HG02970 (cell line): Measurements from ENCODE around the gene CCBE1.
"Not testable (repeated sequence)": the region's sequence is repeated elsewhere in the genome, so short reads cannot be mapped to it uniquely, and the experiment has no call there.

Experiments
- ATAC-seq: cut with Tn5 transposase; IDR thresholded peaks from one replicate; pipeline ENCODE4 v1.9.1; 2021; ENCODE audit warnings: mild to moderate bottlenecking, moderate library complexity, moderate number of reproducible peaks; ENCODE audit not compliant: unreplicated experiment, low FRiP score

The CCBE1 gene

DNA sequence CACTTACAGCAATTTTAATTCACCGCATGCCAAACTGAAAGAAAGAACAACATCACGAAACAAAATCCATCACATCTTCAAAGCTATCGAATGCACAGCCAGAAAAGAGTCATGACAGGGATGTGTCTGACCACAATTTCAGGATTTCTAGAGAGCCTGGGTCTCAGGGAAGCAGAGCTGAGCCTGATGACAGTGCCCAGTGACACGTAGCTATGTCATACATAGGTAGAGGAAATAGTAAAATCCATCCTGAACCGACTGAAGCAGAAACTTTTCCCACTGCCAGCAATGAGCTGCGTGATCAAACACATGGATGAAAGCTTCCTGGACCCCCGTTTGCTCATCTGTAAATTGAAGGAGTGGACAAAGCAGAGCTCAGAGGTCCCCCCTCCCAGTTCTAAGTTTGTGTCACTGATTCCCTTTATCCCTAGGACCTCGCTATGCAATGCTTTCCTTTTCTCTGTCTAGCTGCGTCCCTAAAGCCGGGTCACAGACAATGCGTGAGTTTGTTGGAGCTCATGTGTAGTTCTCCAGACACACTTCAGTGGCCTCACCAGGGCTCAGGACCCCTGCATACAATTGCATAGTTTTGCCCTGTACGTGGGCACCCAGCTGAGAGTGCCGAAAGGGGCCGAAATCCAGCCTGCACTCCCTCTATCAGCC lies 37.6 kb downstream of the CCBE1 start:
- no peak for ATAC-seq

DNA sequence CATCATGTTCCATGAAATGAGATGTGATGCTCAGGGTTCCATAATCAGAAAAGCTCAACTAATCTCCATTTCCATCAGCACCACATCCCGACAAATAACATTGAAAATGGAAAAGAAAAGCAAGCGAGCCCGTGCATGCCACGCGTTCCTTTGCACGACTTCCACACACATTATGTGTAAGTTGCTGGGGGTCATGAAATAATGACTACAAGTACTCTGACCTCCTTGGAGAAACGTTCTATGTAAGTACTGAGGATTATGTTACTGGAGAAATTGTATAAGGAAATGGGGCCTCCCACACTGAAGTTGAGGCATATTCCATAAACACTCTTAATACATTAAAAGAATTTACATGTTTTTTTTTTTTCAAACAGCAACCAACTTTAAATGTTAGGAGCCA lies 38.3 kb downstream of the CCBE1 start:
- ATAC-seq, result no peak

DNA sequence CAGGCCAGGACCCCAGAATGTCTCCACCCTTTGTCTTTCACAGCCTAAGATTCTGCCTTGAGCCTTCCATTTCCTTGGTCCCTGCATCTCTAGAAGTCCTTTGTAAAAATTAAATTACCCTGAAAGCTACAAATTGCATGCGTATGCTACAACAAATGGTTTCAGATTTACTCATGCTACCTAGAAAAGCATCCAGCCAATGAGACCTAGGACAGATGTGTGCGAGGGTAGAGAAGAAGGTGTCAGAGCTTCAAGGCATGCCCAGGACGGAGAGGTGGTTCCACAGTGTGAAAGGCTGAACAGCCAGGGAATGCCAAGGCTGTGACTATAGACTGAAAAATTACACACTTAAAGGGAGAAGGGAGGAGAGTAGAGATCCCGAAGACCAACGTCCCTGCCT lies 40.2 kb downstream of the CCBE1 start:
- no peak for ATAC-seq

DNA sequence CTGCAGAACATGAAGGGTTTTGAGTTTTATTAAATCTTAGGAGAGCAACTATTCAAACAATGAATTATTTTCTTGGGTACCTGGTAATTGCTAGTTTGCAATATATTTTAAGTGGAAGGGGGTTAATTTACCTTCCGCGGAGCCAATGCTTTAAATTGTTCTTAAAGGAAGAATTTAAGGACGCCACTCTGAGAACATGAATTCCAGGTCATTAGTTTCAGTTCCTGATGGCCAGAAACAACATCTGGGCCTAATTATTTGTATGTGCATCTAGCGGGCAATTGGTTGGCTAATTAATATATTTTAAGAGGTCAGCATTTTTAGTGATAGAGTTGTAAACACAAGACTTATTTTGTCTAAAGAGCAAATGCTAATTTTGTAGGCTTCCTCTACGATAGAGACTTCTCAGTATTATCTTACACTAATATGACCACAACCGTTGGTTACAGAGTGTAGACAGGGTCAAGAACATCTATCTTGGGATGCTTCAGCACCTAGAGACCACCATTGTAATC lies 40.8 kb downstream of the CCBE1 start:
- ATAC-seq, result no peak

DNA sequence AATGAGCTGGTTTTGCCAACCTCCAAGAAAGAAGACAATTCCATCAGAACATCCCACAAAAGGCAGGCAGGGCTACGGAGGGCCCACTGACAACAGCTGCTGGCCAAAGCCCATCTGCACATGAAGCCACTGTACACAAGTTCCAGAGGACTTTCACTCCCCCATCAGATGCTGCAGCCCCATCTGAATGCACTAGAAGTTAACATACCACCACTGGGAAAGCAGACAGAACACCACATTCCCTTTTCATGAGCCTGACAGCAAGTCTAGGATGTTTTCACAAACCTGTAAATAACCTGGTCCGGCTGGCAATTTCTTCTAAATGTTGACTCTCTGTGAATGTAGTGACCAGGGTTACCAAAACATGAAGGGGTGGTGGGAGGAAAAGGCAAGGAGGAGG lies 41.5 kb downstream of the CCBE1 start:
- ATAC-seq, result no peak

DNA sequence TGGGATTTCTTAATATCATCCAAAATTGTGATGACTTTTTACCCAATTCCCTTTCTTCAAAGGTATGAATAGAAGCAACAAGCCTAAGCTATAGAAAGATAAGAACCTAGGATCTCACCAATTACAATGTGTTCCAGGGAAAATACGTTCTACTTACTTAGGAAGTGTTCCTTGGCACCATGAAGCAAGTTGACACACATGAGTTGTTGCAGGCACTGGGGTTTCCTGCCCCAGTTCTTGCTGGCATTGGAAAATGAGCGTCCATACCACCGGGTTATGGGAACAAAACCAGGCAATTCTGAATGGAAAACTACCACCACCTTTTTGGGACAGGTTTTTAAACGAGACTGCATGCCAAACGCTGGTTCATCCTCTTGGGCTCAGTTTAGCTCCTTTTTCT lies 46.2 kb downstream of the CCBE1 start:
- ATAC-seq, result no peak

DNA sequence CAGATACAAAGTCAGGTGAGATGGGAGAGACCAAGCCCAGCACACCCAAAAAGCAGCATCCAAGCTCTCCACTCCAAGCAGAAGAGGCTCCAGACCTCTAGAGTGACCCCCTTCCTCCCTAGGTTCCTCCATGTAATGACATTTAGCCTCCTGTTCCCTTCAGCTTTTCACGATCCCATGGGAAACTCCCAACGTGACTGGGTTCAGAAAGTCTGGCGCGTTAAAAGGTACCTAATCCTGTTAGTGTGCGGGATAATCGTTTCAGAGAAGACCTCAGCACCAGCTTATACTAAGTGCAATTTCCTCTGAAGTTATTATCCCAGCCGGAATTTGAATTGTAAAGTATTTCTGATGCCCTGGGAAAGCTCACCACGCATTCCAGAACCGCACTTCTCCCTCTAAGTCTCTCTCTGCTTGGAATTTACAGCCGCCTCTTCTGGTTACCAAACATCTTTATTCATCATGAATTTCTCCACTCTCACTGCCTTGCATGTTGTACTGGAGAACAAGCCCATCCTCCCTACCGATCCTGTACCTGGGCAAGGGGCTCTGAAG lies 46.9 kb downstream of the CCBE1 start:
- no peak for ATAC-seq

DNA sequence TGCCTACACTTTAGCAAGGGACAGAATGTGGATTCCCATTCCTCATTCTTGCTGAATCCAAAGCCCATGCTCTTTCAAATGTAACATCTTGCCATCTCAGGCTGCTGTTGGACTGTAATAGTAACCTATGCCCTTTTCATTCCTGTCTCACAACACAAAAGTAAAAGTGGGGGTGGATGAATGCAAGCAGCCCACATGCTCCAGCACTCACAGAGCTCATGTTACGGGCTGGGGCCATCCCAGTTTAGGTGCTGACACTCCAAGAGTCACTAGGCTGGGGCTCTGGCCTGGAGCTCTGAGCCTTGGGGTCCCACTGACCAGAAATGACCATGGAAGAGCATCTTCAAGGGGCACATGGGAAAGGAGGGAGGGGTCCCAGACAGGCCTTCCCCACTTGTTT lies 47.6 kb downstream of the CCBE1 start:
- no peak for ATAC-seq

DNA sequence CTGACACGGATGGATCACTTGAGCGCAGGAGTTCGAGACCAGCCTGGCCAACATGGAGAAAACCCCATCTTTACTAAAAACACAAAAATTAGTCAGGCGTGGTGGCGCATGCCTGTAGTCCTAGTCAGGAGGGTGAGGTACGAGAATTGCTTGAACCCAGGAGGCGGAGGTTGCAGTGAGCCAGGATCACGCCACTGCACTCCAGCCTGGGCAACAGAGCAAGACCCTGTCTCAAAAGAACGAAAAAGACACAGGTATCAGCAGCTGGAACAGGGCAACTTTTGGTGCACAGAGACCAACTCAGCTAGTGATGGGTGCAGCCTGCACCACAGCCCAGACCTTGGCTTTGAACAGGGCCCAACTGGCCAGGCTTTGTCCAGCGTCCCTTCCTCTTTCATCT lies 48.8 kb downstream of the CCBE1 start:
- ATAC-seq, result not testable (repeated sequence)

DNA sequence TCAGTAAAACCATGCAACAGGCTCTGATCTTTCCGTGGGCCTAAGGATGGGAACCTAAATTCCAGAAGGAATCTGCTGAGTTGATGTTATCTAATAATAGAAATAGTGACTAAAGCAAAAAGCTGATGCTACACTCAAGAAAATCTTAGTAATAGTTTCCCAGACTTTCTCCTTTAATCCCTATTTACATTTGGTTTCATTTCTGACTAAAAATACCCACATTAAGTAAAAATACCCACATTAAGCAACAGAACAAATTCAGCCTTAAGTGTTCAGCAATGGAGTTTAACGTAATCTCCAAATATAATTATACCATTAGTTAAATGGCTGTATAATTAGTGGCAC lies 50.3 kb downstream of the CCBE1 start:
- ATAC-seq, result no peak

DNA sequence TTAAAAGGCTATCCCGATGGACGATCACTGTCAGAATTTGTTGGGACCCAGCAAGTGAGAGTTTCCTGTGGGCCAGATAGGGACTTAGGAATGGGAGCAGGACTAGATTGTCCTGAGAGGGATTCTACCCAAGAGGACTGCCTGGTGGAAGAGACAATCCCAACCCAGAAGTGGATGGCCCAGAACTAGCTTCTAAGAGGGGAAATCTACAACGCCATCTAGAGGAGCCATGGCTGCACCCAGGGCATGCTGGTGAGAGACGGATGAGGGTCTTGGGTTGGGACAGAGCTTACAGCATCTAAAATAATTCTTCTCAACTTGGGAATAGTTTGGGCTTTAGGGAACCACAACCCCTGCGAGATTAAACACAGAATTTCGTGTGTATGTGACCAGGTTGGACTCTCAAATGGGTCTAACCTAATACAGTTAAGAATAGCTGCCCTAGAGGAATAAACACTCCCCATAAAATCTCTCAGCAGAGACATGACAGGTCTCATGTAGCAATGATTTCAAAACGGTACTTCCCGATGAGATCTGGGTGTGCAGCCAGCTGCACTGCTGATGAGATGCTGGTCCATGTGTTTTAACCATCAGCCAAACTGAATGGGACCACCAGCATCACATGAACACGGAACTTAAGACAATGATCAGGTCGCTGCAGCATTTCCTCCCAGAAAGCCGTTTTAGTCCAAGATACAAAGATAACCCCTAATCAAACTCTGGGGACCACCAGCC lies 50.8 kb downstream of the CCBE1 start:
- no peak for ATAC-seq

DNA sequence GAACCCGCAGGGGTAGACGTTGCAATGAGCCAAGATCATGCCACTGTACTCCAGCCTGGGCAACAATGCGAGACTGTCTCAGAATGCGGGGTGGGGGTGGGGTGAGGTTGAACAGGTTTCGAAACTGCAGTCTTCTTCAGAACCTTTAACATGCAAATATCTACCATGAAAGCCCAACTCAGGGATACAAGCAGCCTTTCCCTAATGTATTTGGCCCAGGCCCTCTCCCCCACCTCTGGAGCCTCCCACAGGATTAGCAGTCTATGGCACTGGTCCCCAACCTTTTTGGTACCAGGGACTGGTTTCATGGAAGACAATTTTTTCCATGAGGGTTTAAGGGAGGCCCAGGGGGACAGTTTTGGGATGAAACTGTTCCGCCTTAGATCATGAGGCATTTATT lies 53.5 kb downstream of the CCBE1 start:
- no peak for ATAC-seq

DNA sequence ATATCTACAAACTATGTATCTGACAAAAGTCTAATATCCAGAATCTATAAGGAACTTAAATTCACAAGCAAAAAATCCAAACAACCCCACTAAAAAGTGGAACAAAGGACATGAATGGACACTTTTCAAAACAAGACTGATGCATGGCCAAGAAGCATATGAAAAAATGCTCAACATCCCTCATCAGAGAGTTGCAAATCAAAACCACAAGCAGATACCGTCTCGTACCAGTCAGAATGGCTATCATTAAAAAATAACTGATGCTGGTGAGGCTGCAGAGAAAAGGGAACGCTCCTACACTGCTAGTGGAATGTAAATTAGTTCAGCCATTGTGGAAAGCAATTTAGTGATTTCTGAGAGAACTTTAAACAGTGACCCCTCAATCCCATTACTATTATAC lies 56.5 kb downstream of the CCBE1 start:
- ATAC-seq, result no peak

DNA sequence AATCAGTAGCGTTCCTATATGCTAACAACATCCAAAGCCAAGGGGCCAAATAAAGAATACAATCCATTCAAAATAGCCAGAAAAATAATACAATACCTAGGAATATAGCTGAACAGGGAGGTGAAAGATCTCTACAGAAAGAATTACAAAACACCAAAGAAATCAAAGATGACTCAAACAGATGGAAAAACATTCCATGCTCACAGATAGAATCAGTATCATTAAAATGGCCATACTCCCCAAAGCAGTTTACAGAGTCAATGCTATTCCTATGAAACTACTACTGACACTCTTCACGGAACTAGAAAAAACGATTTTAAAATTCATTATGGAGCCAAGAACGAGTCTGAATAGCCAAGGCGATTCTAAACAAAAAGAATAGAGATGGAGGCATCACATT lies 57.4 kb downstream of the CCBE1 start:
- no peak for ATAC-seq

DNA sequence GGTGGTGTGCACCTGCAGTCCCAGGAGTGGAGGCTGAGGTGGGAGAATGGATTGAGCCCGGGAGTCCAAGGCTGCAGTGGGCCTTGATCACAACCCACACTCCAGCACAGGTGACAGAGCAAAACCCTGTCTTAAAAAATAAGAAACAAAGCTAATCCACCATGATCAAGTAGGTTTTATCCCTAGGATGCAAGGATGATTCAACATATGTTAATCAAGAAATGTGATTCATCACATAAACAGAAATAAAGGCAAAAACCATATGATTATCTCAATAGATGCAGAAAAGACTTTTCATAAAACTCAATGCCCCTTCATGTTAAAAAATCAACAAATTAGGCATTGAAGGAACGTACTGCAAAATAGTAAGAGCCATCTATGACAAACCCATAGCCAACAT lies 58.1 kb downstream of the CCBE1 start:
- ATAC-seq, result no peak

DNA sequence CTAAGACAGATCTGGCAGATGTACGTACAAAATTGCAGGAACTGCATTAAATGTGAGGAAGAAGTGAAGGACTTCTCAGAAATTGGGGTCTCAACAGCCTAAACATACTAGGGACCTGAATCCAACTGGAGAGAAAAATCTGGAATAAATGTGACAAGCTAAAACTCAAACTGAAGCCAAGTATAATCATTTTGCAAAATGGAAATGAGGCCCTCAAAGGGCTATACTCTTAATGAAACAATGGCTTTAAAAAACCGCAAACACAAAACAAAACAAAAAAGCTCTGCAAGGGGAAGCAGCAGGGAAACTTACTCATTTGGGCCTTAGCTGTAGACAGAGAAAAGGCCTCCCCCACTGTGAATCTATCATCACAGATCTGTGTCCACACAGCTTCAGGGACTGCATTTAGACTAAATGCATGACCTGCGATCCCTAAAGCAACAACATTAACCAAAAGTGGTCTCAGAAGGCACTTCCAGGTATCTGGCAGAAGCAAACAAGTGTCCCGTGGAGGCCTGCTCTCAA lies 63.2 kb downstream of the CCBE1 start:
- ATAC-seq, result no peak

DNA sequence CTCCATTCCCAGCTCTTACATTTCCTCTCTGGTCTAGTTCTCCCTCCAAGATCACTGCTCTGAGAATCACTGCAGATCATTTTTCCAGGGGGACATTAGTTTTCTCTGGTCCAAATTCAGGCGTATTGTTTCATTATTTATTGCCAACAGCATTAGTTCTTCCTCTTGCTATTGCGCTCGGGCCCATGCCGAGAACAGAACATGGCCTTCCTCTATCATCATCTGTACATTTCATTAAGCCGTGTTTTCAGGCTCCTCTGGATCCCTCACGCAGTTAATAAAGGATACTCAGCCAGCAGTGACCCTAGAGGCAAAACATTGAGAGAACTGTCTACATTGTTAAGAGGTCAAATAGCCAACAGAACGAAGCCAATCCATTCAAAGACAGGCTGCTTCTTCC lies 63.9 kb downstream of the CCBE1 start:
- ATAC-seq, result no peak

DNA sequence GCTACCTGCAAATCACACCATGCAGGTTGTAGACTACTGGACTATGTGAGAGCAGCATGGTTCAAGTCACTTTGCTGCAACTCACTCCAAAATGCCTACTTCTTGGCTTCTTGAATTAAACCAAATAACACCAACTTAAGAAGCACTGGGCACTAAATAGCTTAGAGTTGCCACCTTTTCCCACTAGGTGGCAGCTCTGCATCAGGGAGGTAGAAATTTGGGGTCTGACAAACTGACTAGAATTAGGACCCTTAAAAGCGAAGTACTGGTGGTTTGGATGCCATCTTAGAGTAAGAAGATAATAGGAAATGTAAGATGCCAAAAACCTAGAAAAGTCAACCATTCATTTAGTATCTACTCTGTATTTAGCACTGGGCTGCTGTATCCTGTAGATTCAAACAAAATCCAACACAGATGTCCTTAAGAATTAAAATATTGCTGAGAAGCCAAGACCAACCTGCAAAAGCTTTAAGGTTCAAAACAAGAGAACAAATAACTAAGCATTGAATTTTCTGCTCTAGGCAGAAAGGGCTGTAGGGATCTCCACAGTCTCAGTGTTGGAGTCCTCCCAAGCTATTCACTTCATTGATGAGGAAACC lies 65.5 kb downstream of the CCBE1 start:
- ATAC-seq, result no peak

DNA sequence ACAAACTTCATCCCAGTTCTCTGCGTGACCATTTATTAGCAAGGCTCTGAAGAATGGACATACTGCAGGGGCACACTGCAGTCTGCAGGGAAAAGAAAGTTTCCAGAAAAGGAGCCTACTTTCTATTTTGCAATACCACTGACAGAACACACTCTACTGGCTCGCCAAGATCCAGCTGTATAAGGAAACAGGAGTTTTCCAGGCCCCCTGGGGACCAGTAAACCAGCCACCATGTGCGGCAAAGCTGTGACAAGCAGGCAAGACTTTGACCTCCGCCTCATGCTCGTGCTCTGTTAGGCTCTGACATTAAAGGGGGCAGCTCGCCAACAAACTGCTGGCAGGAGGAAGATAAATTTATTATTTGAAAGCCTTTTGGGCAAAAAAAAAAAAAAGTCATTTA lies 67.3 kb downstream of the CCBE1 start:
- no peak for ATAC-seq

DNA sequence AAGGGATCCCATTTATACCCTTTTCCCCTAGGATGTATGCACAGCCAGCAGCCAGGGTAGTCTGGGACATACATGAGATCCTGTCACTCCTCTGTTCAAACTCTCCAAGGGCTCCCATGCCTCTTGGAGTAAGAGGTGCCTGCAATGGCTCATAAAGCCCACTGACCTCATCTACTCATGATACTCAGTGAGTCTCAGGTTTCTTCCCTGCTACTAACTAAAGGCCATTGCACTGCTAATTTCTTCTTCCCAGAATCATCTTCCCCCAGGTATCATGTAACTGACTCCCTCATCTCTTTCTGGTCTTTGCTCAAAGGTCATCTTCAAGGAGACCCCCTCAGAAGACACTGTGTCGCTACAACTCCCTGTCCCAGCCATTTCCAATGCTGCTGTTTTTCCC lies 68.2 kb downstream of the CCBE1 start:
- no peak for ATAC-seq

DNA sequence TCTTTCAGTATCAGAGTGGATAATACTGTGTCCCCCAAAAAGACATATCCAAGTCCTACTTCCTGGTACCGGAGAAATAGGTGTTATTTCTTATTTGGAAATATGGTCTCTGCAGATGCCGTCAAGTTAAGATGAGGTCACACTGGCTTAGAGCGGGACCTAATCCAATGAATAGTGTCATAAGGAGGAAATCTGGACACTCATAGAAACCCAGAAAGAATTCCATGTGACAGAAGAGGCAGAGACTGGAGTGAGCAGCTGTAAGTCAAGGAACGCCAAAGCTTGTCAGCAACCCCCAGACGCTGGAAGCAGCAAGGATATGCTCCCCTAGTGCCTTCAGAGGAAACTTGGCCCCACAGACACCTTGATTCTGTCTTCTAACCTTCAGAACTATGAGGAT lies 69.8 kb downstream of the CCBE1 start:
- no peak for ATAC-seq
